SK-N-MC (cell line): ENCODE results near the gene RP2.

Experiments
- DNase-seq: peaks from one replicate; pipeline ENCODE4 v3.0.0-alpha.2; 2011; ENCODE audit warnings: low read depth, low spot score
- H3K27ac ChIP-seq: fragments of 200-600 bp; sonication (generic); 2 replicates; pipeline ENCODE4 v1.5.1; 2016; ENCODE audit warnings: mixed run types
- H3K36me3 ChIP-seq: fragments of 200-600 bp; sonication (generic); 2 replicates; pipeline ENCODE4 v1.6.1; 2017; ENCODE audit warnings: antibody characterized with exemption, low read length, mixed read lengths; ENCODE audit not compliant: insufficient read depth
- H3K4me3 ChIP-seq: fragments of 200-600 bp; sonication (generic); 2 replicates; pipeline ENCODE4 v1.5.1; 2016
- H3K9ac ChIP-seq: fragments of 200-600 bp; sonication (generic); 2 replicates; pipeline ENCODE4 v1.8.0; 2017; ENCODE audit warnings: mixed run types, mixed read lengths; ENCODE audit not compliant: insufficient read length
- H3K9me3 ChIP-seq: fragments of 200-600 bp; sonication (generic); 2 replicates; pipeline ENCODE4 v1.6.1; 2017; ENCODE audit warnings: low read depth, mild to moderate bottlenecking, antibody characterized with exemption, low read length, moderate library complexity, mixed read lengths
- EZH2 ChIP-seq: fragments of 200-600 bp; sonication (generic); IDR thresholded peaks from one replicate; pipeline ENCODE4 v1.6.1; 2017; ENCODE audit warnings: antibody characterized with exemption
- FOXP2 ChIP-seq: optimal IDR thresholded peaks from 2 replicates; pipeline ENCODE3; 2011; ENCODE audit warnings: mild to moderate bottlenecking, moderate library complexity; ENCODE audit not compliant: insufficient read depth; ENCODE audit errors: extremely low read length, control extremely low read depth
- POLR2AphosphoS5 ChIP-seq: IDR thresholded peaks from 2 replicates; pipeline ENCODE4 v1.6.1; 2012; ENCODE audit warnings: mild to moderate bottlenecking, low read depth, low read length, borderline replicate concordance

RP2 gene

DNA sequence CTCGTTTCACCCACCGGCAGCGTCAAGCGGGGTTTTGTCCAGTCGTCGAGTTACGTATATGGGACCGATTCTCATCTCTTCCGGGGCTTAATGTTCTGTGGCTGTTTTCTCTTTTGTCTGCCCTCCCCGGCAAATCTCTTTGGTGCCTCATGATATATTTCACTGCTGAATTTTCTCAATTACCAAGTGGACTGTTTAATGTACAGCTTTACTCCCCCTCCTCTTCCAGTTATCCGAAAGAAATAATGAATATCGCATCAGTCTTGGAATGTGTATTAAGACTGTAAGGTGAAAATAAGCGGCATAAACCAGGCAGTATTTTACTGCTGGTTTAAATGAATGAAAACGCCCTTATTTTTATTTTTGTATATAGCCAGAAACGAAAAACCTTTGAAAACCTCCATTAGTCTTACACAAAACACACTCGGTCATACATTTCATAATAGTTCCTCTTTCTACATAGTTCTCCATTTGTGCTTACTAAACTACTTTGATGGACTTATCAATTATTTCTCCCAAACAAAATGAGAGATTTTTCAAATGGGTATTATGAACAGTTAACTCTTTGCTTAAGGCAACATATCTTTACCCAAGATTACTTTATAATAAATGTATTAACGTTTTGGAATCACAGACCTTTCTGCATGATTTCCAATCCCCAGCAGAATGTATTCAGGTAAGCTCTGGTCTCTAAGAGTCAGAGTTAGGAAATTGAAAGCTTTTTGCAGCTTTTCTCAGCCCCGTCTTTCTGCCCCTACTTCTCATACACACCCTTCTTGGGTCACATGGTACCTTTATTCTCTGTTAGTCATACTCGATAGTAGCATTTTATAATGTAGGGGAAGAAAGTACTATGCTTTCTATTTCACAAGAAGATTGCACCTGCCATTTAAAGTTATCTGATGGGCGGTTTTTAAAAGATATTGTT lies 979 bp downstream of the RP2 start:
- Histone ChIP-seq H3K9me3 (no peaks in the 10 kb centered on the region), H3K27ac (peak overlapping the region; percentile 13; the same call in 1 of the 2 replicates), H3K9ac (peak overlapping the region; percentile 83), H3K36me3 (no peaks in the 10 kb centered on the region), H3K4me3 (peak overlapping the region; percentile 86)
- no peak for TF ChIP-seq FOXP2
- TF ChIP-seq POLR2AphosphoS5: no peak
- no peak for TF ChIP-seq EZH2
- DNase-seq: no peak

DNA sequence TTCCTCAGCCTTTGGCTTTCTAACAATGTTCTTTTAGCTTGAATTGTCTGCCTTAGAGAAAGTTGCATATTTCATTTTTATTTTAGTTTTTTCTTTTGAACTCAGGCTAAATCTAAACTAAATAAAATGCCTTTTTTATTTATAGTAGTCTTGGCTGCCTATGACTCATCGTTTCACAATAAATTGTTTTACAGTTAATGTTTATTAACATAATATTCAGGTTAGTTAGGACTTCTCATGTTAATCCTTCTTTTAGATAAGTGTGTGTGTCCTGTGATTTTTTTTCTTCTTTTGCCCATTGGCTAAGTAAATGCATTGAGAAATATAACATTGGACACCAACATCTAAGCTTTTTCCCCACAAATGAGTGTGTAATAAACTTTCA lies 1.6 kb downstream of the RP2 start:
- H3K9ac ChIP-seq: peak overlapping the region; percentile 83
- no peak for DNase-seq
- no peak overlapping the region for H3K27ac ChIP-seq
- no peaks in the 10 kb centered on the region for H3K36me3 ChIP-seq
- H3K9me3 ChIP-seq: no peaks in the 10 kb centered on the region
- peak overlapping the region; percentile 86 for H3K4me3 ChIP-seq
- TF ChIP-seq EZH2 (no peak), FOXP2 (no peak), POLR2AphosphoS5 (no peak)

DNA sequence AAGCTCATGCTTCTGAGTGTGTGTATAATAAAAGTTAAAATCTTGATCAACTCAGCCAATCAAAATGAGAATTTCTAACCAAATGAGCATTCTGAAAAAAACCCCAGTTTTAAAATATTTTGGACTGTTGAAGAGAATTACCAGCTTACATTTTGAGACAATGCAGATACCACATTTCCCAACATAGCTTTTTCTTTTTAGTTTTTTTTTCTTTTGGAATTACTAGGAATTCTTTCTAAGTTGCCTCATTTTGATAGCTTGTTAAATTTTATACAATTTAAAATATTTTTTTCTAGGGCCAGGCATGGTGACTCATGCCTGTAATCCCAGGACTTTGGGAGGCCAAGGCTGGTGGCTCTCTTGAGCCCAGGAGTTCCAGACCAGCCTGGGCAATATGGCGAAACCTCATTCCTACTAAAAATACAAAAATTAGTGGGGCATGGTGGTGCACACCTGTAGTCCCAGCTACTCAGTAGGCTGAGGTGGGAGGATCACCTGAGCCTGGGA lies 2.2 kb downstream of the RP2 start:
- Histone ChIP-seq H3K4me3 (peak overlapping the region; percentile 86), H3K9ac (peak overlapping the region; percentile 83), H3K36me3 (no peaks in the 10 kb centered on the region), H3K9me3 (no peaks in the 10 kb centered on the region), H3K27ac (no peak overlapping the region)
- TF ChIP-seq EZH2 (no peak), POLR2AphosphoS5 (no peak), FOXP2 (no peak)
- DNase-seq: no peak

DNA sequence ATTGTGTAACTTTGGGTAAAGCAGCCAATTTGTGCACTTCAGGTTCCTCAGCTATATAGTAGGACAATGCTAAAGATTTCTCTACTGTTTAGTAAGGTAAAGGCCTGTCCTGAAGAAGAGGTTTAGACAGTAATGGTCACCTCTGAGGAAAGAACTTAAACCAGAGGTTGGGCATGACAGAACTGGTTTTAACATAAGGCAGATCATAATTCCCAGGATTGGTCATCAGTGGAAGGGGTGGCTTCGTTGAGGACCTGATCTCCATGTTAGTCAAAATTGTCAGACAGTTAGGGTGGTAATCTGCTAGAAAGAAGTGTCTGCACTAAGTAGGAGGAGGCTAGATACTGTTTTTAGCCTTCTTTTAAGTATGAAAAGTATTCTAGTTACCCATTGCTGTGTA lies 4.1 kb downstream of the RP2 start:
- DNase-seq: no peak
- no peak overlapping the region for H3K9ac ChIP-seq
- H3K36me3 ChIP-seq: no peaks in the 10 kb centered on the region
- no peak overlapping the region for H3K27ac ChIP-seq
- TF ChIP-seq FOXP2 (no peak), EZH2 (no peak), POLR2AphosphoS5 (no peak)
- H3K9me3 ChIP-seq: no peaks in the 10 kb centered on the region
- no peak overlapping the region for H3K4me3 ChIP-seq

DNA sequence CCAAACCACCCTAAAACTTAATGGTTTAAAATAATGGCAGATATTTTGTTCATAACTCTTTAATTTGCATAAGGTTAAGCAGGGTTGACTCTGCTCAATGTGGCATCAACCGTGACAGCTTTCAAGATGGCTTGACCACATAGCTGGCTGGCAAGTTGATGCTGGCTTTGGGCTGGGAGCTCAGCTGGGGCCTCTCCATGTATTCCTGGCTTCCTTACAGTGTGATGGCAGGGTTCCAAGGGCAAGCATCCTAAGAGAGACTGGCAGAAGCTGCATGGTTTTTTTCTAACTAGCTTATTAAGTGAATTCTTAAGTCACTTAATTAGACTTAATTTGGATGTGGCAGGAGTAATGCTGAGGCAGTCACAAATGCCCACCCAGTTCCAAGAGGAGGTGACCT lies 4.5 kb downstream of the RP2 start:
- Histone ChIP-seq H3K4me3 (no peak overlapping the region), H3K9me3 (no peaks in the 10 kb centered on the region), H3K9ac (no peak overlapping the region), H3K27ac (no peak overlapping the region), H3K36me3 (no peaks in the 10 kb centered on the region)
- DNase-seq: no peak
- TF ChIP-seq POLR2AphosphoS5 (no peak), EZH2 (no peak)

DNA sequence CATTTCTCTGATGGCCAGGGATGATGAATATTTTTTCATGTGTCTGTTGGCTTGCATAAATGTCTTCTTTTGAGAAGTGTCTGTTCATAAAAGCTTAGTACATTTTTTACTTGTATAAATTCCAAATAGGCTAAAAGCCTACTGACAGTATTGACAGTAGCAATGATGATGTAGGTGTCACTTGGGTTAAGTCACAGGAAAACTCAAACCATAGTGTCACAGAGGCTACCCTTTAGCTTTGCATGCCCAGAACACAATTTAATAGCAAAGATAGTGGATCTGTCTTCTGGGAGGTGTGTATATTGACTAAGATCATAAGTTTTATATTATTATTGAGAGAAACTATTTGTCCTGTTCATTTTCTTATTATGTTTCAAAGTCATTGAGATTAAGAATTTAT lies 8.1 kb downstream of the RP2 start:
- no peak overlapping the region for H3K9ac ChIP-seq
- TF ChIP-seq POLR2AphosphoS5 (no peak), FOXP2 (no peak), EZH2 (no peak)
- H3K36me3 ChIP-seq: no peaks in the 10 kb centered on the region
- no peak for DNase-seq
- H3K9me3 ChIP-seq: no peaks in the 10 kb centered on the region
- no peak overlapping the region for H3K4me3 ChIP-seq
- H3K27ac ChIP-seq: no peak overlapping the region

DNA sequence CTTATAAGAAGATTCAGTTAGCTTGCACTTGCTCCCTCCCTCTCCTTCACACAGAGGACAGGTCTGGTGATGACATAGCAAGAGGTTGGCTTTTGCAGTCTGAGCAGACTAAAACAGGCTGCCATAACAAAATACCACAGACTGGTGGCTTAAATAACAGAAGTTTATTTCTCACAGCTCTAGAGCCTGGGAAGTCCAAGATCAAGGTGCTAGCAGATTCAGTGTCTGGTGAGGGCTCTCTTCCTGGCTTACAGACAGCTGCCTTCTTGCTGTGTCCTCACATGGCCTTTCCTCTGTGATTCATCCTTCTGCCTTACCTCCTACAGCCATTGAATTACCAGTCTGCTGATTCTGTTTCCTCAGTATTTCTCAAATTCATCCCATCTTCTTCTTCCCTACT lies 13.1 kb downstream of the RP2 start:
- Histone ChIP-seq H3K27ac (no peak overlapping the region), H3K4me3 (no peak overlapping the region), H3K9ac (no peak overlapping the region), H3K9me3 (no peaks in the 10 kb centered on the region), H3K36me3 (peaks cover 5% of the 10 kb centered on the region; the same call in 1 of the 2 replicates)
- no peak for TF ChIP-seq EZH2
- no peak for TF ChIP-seq FOXP2
- no peak for TF ChIP-seq POLR2AphosphoS5
- no peak for DNase-seq

DNA sequence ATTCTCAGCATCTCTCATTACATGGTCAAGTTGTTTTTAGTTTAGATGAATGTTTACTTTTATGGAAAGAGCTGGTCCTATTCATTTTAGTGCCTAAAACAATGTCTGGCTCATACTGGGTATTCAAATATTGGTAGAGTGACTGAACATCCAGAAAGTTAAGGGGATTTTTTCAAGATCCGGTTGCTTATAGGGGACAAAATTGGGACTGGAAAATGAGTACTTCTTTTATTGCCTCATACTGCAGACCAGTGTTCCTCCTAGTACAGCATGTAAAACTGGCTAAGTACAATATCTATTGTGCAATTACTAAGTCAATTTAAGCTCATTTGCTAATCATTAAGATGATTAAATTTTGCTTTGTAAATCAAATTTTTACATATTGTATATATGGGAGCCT lies 13.9 kb downstream of the RP2 start:
- H3K9ac ChIP-seq: no peak overlapping the region
- TF ChIP-seq POLR2AphosphoS5 (no peak), FOXP2 (no peak), EZH2 (no peak)
- DNase-seq: no peak
- no peaks in the 10 kb centered on the region for H3K9me3 ChIP-seq
- no peak overlapping the region for H3K4me3 ChIP-seq
- peaks cover 6% of the 10 kb centered on the region; the same call in 1 of the 2 replicates for H3K36me3 ChIP-seq
- no peak overlapping the region for H3K27ac ChIP-seq
